Neural progenitor cell (in vitro differentiated cells): ENCODE results near the gene ABCC1.
"Not testable (repeated sequence)": the region's sequence is repeated elsewhere in the genome, so short reads cannot be mapped to it uniquely, and the experiment has no call there.

ENCODE experiments used
- EZH2phosphoT487 ChIP-seq: fragments of 200-600 bp; sonication (generic); IDR thresholded peaks from 2 replicates; pipeline ENCODE4 v1.6.1; 2017; ENCODE audit warnings: antibody characterized with exemption
- TF ChIP-seq, protein P1 (sequence below): fragments of 200-600 bp; sonication (generic); IDR thresholded peaks from 2 replicates; pipeline ENCODE4 v1.5.1; 2017; ENCODE audit warnings: antibody characterized with exemption, mild to moderate bottlenecking

DNA sequence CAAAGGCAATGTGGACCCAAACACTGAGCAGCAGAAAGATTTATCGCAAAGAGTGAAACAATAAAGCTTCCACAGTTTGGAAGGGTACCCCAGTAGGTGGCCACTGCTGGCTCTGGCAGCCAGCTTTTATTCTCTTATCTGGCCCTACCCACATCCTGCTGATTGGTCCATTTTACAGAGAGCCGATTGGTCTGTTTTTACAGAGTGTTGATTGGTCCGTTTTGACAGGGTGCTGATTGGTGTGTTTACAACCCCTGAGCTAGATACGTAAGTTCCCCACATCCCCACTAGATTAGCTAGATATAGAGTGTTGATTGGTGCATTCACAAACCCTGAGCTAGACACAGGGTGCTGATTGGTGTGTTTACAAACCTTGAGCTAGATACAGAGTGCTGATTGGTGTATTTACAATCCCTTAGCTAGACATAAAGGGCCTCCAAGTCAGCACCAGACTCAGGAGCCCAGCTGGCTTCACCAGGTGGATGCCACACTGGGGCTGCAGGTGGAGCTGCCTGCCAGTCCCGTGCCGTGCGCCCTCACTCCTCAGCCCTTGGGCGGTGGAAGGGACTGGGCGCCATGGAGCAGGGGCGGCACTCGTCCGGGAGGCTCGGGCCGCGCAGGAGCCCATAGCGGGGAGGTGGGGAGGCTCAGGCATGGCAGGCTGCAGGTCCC is 154.9 kb downstream of the ABCC1 start:
- TF ChIP-seq, protein P1, sequence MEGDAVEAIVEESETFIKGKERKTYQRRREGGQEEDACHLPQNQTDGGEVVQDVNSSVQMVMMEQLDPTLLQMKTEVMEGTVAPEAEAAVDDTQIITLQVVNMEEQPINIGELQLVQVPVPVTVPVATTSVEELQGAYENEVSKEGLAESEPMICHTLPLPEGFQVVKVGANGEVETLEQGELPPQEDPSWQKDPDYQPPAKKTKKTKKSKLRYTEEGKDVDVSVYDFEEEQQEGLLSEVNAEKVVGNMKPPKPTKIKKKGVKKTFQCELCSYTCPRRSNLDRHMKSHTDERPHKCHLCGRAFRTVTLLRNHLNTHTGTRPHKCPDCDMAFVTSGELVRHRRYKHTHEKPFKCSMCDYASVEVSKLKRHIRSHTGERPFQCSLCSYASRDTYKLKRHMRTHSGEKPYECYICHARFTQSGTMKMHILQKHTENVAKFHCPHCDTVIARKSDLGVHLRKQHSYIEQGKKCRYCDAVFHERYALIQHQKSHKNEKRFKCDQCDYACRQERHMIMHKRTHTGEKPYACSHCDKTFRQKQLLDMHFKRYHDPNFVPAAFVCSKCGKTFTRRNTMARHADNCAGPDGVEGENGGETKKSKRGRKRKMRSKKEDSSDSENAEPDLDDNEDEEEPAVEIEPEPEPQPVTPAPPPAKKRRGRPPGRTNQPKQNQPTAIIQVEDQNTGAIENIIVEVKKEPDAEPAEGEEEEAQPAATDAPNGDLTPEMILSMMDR, result not testable (repeated sequence)
- TF ChIP-seq EZH2phosphoT487, result not testable (repeated sequence)
